ENCODE results near the gene SLC12A1.
"Not testable (repeated sequence)": the region's sequence is repeated elsewhere in the genome, so short reads cannot be mapped to it uniquely, and the experiment has no call there.

The SLC12A1 gene

GRCh38 chr15:48309740-48310139, 103.6 kb downstream of the SLC12A1 start:
- ATAC-seq (no peak), DNase-seq (no peak)

DNA sequence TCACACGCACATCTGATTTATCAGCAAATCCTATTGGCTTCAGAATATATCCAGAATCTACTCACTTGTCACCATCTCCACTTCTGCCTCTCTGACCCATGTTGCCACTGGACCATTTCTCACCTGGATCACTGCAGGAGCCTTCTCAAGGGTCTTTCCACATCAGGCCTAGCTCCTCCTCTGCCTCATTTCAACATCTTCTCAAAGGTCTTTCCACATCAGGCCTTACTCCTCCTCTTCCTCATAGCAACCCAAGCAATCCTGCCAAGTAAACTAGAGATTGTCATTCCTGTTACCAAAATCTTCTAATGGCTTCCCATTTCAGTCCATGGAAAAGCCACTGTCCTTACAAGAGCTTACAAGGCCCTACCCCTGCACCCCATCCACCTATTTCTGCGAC, 107.1 kb downstream of the SLC12A1 start:
- DNase-seq (no peak), ATAC-seq (no peak)

GRCh38 chr15:48315041-48315440, 108.9 kb downstream of the SLC12A1 start:
- ATAC-seq: no peak

GRCh38 chr15:48317221-48317620, 111.1 kb downstream of the SLC12A1 start:
- ATAC-seq (no peak), DNase-seq (no peak)

More at GRCh38 chr15:48315041-48315440, 108.9 kb downstream of the SLC12A1 start:
- no peak for DNase-seq

DNA sequence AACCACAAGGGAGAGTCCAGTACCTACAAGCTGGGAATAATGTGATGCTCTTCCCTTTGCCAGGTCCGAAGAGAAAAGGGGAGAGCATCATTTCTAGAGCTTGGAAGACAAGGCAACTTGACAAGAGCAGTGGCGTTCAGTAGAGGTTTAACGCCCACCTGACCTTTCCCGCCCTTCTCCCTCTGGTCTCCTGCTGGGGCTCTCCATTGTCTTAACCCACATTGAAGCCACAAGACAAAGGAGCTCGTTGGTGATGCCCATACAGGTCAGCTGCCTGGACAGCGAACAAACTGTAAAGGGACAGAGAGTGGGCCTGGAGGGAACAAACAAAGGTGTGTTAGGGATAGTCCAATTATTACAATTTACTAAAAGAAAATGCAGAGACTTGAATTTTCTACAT, 112.0 kb downstream of the SLC12A1 start:
- DNase-seq: no peak
- ATAC-seq: no peak

DNA sequence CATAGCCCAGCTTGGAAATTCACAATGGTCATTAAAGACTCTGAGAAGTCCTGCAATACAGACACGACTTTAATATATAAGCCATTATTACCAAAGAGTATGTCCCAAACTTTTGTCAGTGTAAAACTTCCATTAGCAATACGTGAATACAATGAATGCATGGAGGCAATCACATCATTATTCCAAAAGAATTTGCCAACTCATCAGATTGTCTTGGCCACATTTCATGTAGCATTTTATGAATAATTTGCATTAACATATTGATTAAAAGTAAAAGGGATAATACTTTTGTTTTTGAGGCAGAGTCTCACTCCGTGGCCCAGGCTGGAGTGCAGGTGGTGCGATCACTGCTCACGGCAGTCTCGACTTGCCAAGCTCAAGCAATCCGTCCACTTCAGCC, 117.2 kb downstream of the SLC12A1 start:
- ATAC-seq: no peak

DNA sequence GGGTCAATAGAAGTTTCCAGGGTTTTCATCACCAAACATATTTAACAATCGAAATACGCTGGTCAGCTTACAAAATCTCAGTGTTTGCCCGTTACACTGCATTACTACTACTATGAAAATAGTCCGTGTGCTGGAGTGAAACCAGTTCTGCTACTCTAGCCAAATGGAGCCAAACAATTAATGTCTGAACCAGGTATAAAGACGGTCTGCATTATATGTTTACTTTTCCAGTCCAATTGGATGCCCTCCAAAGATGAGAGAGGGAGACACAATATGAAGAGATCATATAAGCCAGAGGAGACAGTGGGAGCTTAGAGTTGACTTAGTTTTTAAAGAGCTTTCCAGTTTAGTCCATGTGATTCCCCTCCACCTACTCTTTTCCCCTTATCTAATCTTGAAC, 118.8 kb downstream of the SLC12A1 start:
- no peak for ATAC-seq
- DNase-seq: no peak

More for the DNA sequence above, 117.2 kb downstream of the SLC12A1 start:
- DNase-seq: no peak

- no peak for DNase-seq
- ATAC-seq: no peak
Observed at GRCh38 chr15:48325400-48325799, 119.3 kb downstream of the SLC12A1 start.

DNA sequence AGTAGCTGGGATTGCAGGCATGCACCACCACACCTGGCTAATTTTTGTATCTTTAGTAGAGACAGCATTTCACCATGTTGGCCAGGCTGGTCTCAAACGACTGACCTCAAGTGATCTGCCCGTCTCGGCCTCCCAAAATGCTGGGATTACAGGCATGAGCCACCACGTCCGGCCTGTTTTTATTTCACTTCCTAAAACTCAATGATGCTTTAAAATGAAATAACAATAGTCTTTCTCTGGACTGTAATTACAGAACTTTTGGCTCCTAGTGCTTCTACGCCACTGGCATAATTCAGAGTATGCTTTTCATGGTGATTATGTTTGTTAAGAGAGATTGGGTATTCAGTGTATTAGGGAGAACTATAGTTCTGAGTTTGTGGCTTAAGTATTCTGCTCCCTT, 120.1 kb downstream of the SLC12A1 start:
- not testable (repeated sequence) for DNase-seq, ATAC-seq

GRCh38 chr15:48330105-48330785, 124.1 kb downstream of the SLC12A1 start:
- no peak for DNase-seq
- ATAC-seq: no peak

DNA sequence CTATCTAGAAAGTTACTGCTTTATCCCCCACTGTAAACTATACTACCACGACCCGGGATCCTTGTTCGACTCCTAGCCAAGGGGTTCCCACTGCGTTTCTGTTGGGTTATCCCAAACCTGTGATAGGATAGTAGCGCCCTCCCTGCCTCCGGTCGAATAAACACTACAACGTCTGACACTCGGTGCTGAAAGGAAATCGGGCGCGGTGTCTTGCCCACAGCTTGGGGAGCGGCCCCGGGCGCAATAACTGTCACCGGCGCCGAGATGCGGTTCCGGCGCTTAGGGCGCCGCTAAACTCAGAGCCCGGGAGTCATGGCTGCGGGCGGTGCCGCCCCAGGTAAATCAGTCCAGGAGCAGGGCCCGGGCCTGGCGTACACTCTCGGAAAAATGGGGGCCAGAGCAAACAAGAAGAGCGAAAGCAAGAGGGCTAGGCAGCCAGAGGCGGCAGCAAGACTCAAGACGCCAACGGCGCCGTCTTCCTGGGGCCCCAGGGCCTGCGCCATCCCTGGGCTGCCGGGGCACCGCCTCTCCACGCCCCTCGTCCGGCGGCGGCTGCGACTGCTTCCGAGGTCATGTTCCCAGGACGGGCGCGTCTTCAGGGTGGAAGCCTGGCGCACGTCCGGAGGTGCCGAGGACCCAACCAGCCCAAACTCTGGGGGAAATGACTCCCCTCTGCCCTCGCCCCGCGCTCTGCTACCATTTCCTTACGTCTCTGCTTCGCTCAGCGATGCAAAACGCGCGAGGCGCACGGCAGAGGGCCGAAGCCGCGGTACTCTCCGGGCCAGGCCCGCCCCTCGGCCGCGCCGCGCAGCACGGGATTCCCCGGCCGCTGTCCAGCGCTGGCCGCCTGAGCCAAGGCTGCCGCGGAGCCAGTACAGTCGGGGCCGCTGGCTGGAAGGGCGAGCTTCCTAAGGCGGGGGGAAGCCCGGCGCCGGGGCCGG, 125.0 kb downstream of the SLC12A1 start, which contains the start of gene DUT:
Gene DUT (plus strand): TSS at position 575 of the 941 bp plus-strand sequence. CDS start 87 bp downstream, at position 662.
- peak; percentile 84 for DNase-seq
- peak; percentile 87 for ATAC-seq

GRCh38 chr15:48331796-48332641, 125.9 kb downstream of the SLC12A1 start:
- DNase-seq: peak; percentile 82

GRCh38 chr15:48332642-48333034, 126.5 kb downstream of the SLC12A1 start:
- ATAC-seq: no peak
- DNase-seq: peak; percentile 5

More at GRCh38 chr15:48331796-48332641, 125.9 kb downstream of the SLC12A1 start:
- ATAC-seq: peak; percentile 75

DNA sequence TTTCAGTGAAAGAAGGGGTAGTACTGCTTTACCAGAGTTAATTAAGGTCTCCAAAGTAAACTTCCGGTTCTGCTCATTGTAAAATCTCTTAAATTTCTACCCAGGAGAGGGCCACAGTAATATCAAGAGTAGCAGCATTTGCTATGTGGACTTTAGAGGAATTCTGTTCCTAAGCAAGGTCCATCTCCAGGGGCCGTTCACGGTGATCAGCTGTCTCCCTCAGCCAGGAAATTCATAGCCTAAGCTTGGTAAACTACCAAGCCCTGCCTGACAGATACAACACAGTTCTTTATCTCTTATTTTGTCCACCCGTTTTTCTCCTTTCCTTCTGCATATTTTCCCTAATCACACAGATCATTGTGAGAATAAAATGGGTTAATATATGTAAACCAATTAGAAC, 127.4 kb downstream of the SLC12A1 start:
- ATAC-seq: no peak

GRCh38 chr15:48334260-48334659, 128.2 kb downstream of the SLC12A1 start:
- DNase-seq (no peak), ATAC-seq (no peak)

More for the DNA sequence above, 127.4 kb downstream of the SLC12A1 start:
- DNase-seq: no peak

DNA sequence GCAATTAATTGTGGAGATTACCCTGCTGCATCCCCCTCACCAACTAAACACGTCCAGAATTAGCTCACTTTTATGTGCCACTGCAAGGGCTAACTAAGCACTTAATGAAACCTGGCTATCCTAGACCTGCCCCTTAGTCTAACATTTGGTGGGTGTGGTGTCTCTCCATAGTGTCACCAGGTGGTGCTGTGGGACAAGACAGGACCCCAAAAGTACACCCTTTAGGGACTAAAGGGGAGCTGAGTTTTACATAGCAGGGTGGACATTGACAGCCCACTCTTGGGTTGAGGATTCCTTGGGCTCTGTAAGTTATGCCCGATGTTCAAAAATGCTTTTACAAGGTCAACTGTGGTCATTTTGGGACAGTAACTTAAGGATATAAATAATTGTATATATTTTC, 130.8 kb downstream of the SLC12A1 start:
- DNase-seq (peak; percentile 8), ATAC-seq (peak; percentile 64)

- ATAC-seq: no peak
- no peak for DNase-seq
Observed at GRCh38 chr15:48337607-48338006, 131.5 kb downstream of the SLC12A1 start.

DNA sequence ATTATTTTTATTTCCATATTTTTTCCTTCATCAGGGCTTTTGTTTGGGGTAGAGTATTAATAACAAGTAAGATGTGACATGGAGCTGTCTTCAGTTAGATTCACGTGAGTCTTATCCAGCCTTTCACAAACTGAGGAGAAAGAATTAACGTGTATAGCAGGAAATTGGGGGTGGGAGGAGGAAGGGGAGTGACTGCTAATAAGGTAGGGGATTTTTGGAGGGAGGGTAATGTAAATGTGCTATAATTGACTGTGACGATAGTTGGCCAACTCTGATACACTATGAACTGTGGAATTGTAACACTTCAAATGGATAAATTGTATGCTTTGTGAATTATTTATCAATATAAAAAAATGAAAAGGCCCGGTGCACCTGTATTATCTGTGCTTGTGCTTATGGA, 134.0 kb downstream of the SLC12A1 start:
- ATAC-seq (no peak), DNase-seq (no peak)

DNA sequence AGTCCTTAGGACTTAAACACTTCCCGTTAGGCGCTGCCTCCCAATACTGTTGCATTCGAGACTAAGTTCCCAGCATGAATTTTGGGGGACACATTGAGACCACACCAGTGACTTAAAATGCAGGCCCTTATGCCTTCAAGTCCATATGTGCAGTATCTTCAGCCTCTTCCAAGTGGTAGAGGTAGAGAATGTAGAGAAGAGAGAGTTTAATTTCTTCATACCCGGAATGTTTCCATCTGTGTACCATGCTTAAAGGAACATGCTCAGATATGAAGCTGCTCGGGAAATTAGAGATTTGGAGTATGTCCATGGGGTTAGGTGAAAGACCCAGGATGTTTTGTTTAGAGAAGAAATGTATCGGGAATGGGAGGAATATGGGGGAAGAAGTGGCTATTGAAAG, 137.8 kb downstream of the SLC12A1 start:
- ATAC-seq: no peak
- no peak for DNase-seq

DNA sequence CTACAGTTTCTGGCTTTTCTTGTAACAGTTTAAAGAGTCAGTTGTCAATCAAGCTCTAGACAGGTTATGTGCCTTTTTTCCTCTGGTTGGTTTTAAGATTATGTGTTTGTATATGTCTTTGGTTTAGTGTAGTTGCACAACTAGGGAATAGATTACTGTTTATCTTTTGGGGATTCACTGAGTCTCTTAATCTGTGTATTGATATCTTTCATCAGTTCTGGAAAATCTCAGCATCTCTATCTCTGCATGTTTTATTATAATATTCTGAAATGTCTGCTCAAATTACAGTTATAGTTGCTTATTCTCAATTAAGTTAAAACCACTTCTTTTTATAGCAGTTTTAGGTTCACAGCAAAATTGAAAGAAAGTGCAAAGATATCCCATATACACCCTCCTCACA, 139.4 kb downstream of the SLC12A1 start:
- DNase-seq: no peak
- ATAC-seq: no peak

DNA sequence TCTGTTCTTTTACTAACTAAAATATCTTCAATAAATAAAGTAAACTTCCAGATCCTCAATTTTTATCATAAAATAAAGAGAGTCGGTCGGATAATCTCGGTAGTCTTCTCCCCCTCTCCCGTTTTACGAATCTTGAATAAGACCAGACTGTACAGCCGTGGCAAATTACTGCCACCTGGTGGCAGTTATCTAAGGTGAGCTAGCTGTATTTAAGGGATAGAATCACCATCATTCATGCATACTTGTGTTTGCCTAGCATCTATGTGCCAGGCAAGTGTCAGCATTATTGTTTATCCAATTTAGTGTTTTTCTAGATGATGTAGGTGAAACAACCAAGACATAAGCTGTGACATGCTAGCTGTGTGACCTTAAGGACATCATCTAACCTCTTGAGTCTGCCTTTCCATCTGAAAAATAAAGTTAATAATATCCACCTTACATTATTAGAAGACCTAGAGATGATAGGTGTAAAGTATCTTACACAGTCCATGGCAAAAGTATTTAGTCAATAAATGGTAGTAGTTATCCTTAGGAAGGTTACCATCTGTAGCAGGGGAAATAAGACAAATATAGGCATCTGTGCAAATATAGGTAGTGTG, 146.5 kb downstream of the SLC12A1 start:
- ATAC-seq (peak; percentile 55), DNase-seq (peak; percentile 41)

All from stimulated activated naive CD8-positive, alpha-beta T cell treated with anti-CD3 and anti-CD28 coated beads, Interleukin-15, Interleukin-2, amounts not matched to agents 100 U/mL and 50 U/mL, for 24 hours (primary cell).